ENCODE results near the gene EIF2S2.

Gene EIF2S2

GRCh38 chr20:34120213-34120612 lies 8.2 kb upstream of the EIF2S2 start:
- no peak overlapping the region for H2BK120ac ChIP-seq (ENCODE audit: low read depth, low read length)
- H3K4me2 ChIP-seq (ENCODE audit: low read length): no peak overlapping the region
- no peak overlapping the region for H3K4me3 ChIP-seq (ENCODE audit: low read length)
- H3K23ac ChIP-seq (ENCODE audit: low read length): no peak overlapping the region
- no peak overlapping the region for H3K18ac ChIP-seq (ENCODE audit: low read length)
- no peak overlapping the region for H2BK5ac ChIP-seq (ENCODE audit: low read length)
- no peak overlapping the region for H2AK5ac ChIP-seq (ENCODE audit: low read length)
- H2BK15ac ChIP-seq (replicated peaks; ENCODE audit: low read depth): no peak overlapping the region
- no peak for DNase-seq
- no peaks in the 10 kb centered on the region for H3K36me3 ChIP-seq (ENCODE audit: control insufficient read depth, insufficient read depth, low read length)
- no peaks in the 10 kb centered on the region for H3K27me3 ChIP-seq (ENCODE audit: insufficient read depth, low read length, poor library complexity)
- no peak overlapping the region for H3K27ac ChIP-seq (ENCODE audit: low read depth, low read length)
- H3K9ac ChIP-seq (ENCODE audit: low read length): no peak overlapping the region
- no peak overlapping the region for H4K5ac ChIP-seq (ENCODE audit: low read length)
- no CpG with 5 or more reads among the region's 2 CpGs for WGBS (ENCODE audit: extremely low coverage, insufficient coverage, low lambda C conversion rate)
- no peaks in the 10 kb centered on the region for H3K4me1 ChIP-seq (ENCODE audit: control insufficient read depth, low read depth, low read length)
- H4K8ac ChIP-seq (ENCODE audit: low read depth, low read length): no peak overlapping the region
- no peaks in the 10 kb centered on the region for H3K79me1 ChIP-seq (ENCODE audit: low read length)
- H3K56ac ChIP-seq (ENCODE audit: low read length): no peak overlapping the region
- H3K79me2 ChIP-seq (ENCODE audit: control insufficient read depth, insufficient read depth, low read length): no peaks in the 10 kb centered on the region
- no peak overlapping the region for H3K4ac ChIP-seq (ENCODE audit: low read depth, low read length)

- H3K36me3 ChIP-seq (ENCODE audit: control insufficient read depth, insufficient read depth, low read length): no peaks in the 10 kb centered on the region
- no peak overlapping the region for H3K56ac ChIP-seq (ENCODE audit: low read length)
- H3K27me3 ChIP-seq (ENCODE audit: insufficient read depth, low read length, poor library complexity): no peaks in the 10 kb centered on the region
- no peak overlapping the region for H2BK5ac ChIP-seq (ENCODE audit: low read length)
- DNase-seq: no peak
- no peak overlapping the region for H3K18ac ChIP-seq (ENCODE audit: low read length)
- H3K9ac ChIP-seq (ENCODE audit: low read length): no peak overlapping the region
- no peak overlapping the region for H2BK15ac ChIP-seq (replicated peaks; ENCODE audit: low read depth)
- no peak overlapping the region for H3K4me3 ChIP-seq (ENCODE audit: low read length)
- no peak overlapping the region for H4K8ac ChIP-seq (ENCODE audit: low read depth, low read length)
- no peak overlapping the region for H3K27ac ChIP-seq (ENCODE audit: low read depth, low read length)
- no peak overlapping the region for H2AK5ac ChIP-seq (ENCODE audit: low read length)
- no peak overlapping the region for H3K4me2 ChIP-seq (ENCODE audit: low read length)
- no peak overlapping the region for H3K23ac ChIP-seq (ENCODE audit: low read length)
- peaks cover 17% of the 10 kb centered on the region for H3K79me2 ChIP-seq (ENCODE audit: control insufficient read depth, insufficient read depth, low read length)
- no peak overlapping the region for H4K5ac ChIP-seq (ENCODE audit: low read length)
- no peak overlapping the region for H2BK120ac ChIP-seq (ENCODE audit: low read depth, low read length)
- H3K4ac ChIP-seq (ENCODE audit: low read depth, low read length): no peak overlapping the region
- H3K4me1 ChIP-seq (ENCODE audit: control insufficient read depth, low read depth, low read length): peaks cover 1% of the 10 kb centered on the region
- H3K79me1 ChIP-seq (ENCODE audit: low read length): no peaks in the 10 kb centered on the region
Measured at GRCh38 chr20:34115232-34115631, 3.2 kb upstream of the EIF2S2 start.

GRCh38 chr20:34114809-34115208 lies 2.8 kb upstream of the EIF2S2 start:
- no peak overlapping the region for H2AK5ac ChIP-seq (ENCODE audit: low read length)
- no peak overlapping the region for H3K4me2 ChIP-seq (ENCODE audit: low read length)
- H3K18ac ChIP-seq (ENCODE audit: low read length): no peak overlapping the region
- H3K23ac ChIP-seq (ENCODE audit: low read length): no peak overlapping the region
- no peak overlapping the region for H4K5ac ChIP-seq (ENCODE audit: low read length)
- H2BK5ac ChIP-seq (ENCODE audit: low read length): no peak overlapping the region
- no peaks in the 10 kb centered on the region for H3K27me3 ChIP-seq (ENCODE audit: insufficient read depth, low read length, poor library complexity)
- no peak overlapping the region for H4K8ac ChIP-seq (ENCODE audit: low read depth, low read length)
- H2BK120ac ChIP-seq (ENCODE audit: low read depth, low read length): no peak overlapping the region
- WGBS (ENCODE audit: extremely low coverage, insufficient coverage, low lambda C conversion rate): no CpG with 5 or more reads among the region's 4 CpGs
- peaks cover 3% of the 10 kb centered on the region for H3K4me1 ChIP-seq (ENCODE audit: control insufficient read depth, low read depth, low read length)
- no peak for DNase-seq
- H2BK15ac ChIP-seq (replicated peaks; ENCODE audit: low read depth): no peak overlapping the region
- H3K4me3 ChIP-seq (ENCODE audit: low read length): no peak overlapping the region
- peaks cover 21% of the 10 kb centered on the region for H3K79me2 ChIP-seq (ENCODE audit: control insufficient read depth, insufficient read depth, low read length)
- H3K4ac ChIP-seq (ENCODE audit: low read depth, low read length): no peak overlapping the region
- no peaks in the 10 kb centered on the region for H3K79me1 ChIP-seq (ENCODE audit: low read length)
- no peaks in the 10 kb centered on the region for H3K36me3 ChIP-seq (ENCODE audit: control insufficient read depth, insufficient read depth, low read length)
- no peak overlapping the region for H3K9ac ChIP-seq (ENCODE audit: low read length)
- no peak overlapping the region for H3K56ac ChIP-seq (ENCODE audit: low read length)
- no peak overlapping the region for H3K27ac ChIP-seq (ENCODE audit: low read depth, low read length)

GRCh38 chr20:34112600-34113101 lies 608 bp upstream of the EIF2S2 start:
- Histone ChIP-seq H3K4me1 (ENCODE audit: control insufficient read depth, low read depth, low read length) (peaks cover 3% of the 10 kb centered on the region), H3K9ac (ENCODE audit: low read length) (peak overlapping the region; percentile 91), H3K27me3 (ENCODE audit: insufficient read depth, low read length, poor library complexity) (no peaks in the 10 kb centered on the region), H2AK5ac (ENCODE audit: low read length) (no peak overlapping the region), H3K56ac (ENCODE audit: low read length) (peak overlapping the region; percentile 88), H3K36me3 (ENCODE audit: control insufficient read depth, insufficient read depth, low read length) (no peaks in the 10 kb centered on the region), H4K8ac (ENCODE audit: low read depth, low read length) (no peak overlapping the region), H4K5ac (ENCODE audit: low read length) (no peak overlapping the region), H3K4me3 (ENCODE audit: low read length) (peak overlapping the region; percentile 78), H3K4me2 (ENCODE audit: low read length) (peak overlapping the region; percentile 82), H3K79me1 (ENCODE audit: low read length) (no peaks in the 10 kb centered on the region), H2BK120ac (ENCODE audit: low read depth, low read length) (no peak overlapping the region), H2BK5ac (ENCODE audit: low read length) (no peak overlapping the region), H2BK15ac (replicated peaks; ENCODE audit: low read depth) (no peak overlapping the region), H3K27ac (ENCODE audit: low read depth, low read length) (peak overlapping the region; percentile 64), H3K23ac (ENCODE audit: low read length) (no peak overlapping the region), H3K4ac (ENCODE audit: low read depth, low read length) (peak overlapping the region; percentile 58), H3K18ac (ENCODE audit: low read length) (peak overlapping the region; percentile 41), H3K79me2 (ENCODE audit: control insufficient read depth, insufficient read depth, low read length) (peaks cover 43% of the 10 kb centered on the region)
- peak; percentile 56 for DNase-seq
- WGBS (ENCODE audit: extremely low coverage, insufficient coverage, low lambda C conversion rate): no CpG with 5 or more reads among the region's 18 CpGs

- Histone ChIP-seq H3K36me3 (ENCODE audit: control insufficient read depth, insufficient read depth, low read length) (no peaks in the 10 kb centered on the region), H3K4me1 (ENCODE audit: control insufficient read depth, low read depth, low read length) (peaks cover 3% of the 10 kb centered on the region), H3K79me2 (ENCODE audit: control insufficient read depth, insufficient read depth, low read length) (peaks cover 57% of the 10 kb centered on the region), H3K4me3 (ENCODE audit: low read length) (peak overlapping the region; percentile 74), H3K4ac (ENCODE audit: low read depth, low read length) (peak overlapping the region; percentile 93), H3K27me3 (ENCODE audit: insufficient read depth, low read length, poor library complexity) (no peaks in the 10 kb centered on the region), H3K18ac (ENCODE audit: low read length) (peak overlapping the region; percentile 98), H2BK120ac (ENCODE audit: low read depth, low read length) (no peak overlapping the region), H3K56ac (ENCODE audit: low read length) (peak overlapping the region; percentile 96), H3K23ac (ENCODE audit: low read length) (no peak overlapping the region), H3K4me2 (ENCODE audit: low read length) (peak overlapping the region; percentile 81), H2BK15ac (replicated peaks; ENCODE audit: low read depth) (no peak overlapping the region), H4K8ac (ENCODE audit: low read depth, low read length) (peak overlapping the region; percentile 70), H3K9ac (ENCODE audit: low read length) (peak overlapping the region; percentile 98), H2BK5ac (ENCODE audit: low read length) (no peak overlapping the region), H2AK5ac (ENCODE audit: low read length) (no peak overlapping the region), H4K5ac (ENCODE audit: low read length) (no peak overlapping the region), H3K79me1 (ENCODE audit: low read length) (peaks cover 2% of the 10 kb centered on the region), H3K27ac (ENCODE audit: low read depth, low read length) (peak overlapping the region; percentile 90)
- WGBS (ENCODE audit: extremely low coverage, insufficient coverage, low lambda C conversion rate): no CpG with 5 or more reads among the region's 22 CpGs
- peak; percentile 66 for DNase-seq
Measured at GRCh38 chr20:34110745-34111641, 1.1 kb downstream of the EIF2S2 start.

Measured in mesendoderm (in vitro differentiated cells).